Measurements from ENCODE around the gene ASPSCR1.

The ASPSCR1 gene

GRCh38 chr17:81977211-81977808 lies at the start of gene ASPSCR1:
Gene ASPSCR1 (plus strand): TSS chr17:81977629. CDS start chr17:81977647, 18 bp downstream.
- no peak for DNase-seq

- DNase-seq = no peak
Observed at GRCh38 chr17:81927653-81928543, 49.5 kb upstream of the ASPSCR1 start, which contains the start of gene MAFG. Gene MAFG (minus strand): TSS chr17:81927735. CDS start chr17:81923185, 4,550 bp downstream.

- no peak for DNase-seq
Observed at GRCh38 chr17:81928544-81929252, 48.7 kb upstream of the ASPSCR1 start.

GRCh38 chr17:81929253-81930141 lies 47.9 kb upstream of the ASPSCR1 start:
- DNase-seq = no peak

- DNase-seq = no peak
Observed at GRCh38 chr17:81930142-81931125, 47.0 kb upstream of the ASPSCR1 start.

GRCh38 chr17:81931189-81931556 lies 46.3 kb upstream of the ASPSCR1 start:
- no peak for DNase-seq

- no peak for DNase-seq
Observed at GRCh38 chr17:81931557-81932332, 45.7 kb upstream of the ASPSCR1 start.

GRCh38 chr17:81932333-81932983 lies 45.0 kb upstream of the ASPSCR1 start:
- no peak for DNase-seq

- no peak for DNase-seq
Observed at GRCh38 chr17:81933178-81933699, 44.2 kb upstream of the ASPSCR1 start.

- no peak for DNase-seq
Observed at GRCh38 chr17:81934098-81934757, 43.2 kb upstream of the ASPSCR1 start.

- no peak for DNase-seq
Observed at GRCh38 chr17:81934850-81935708, 42.4 kb upstream of the ASPSCR1 start.

- no peak for DNase-seq
Observed at GRCh38 chr17:81935709-81936084, 41.7 kb upstream of the ASPSCR1 start.

GRCh38 chr17:81939218-81939617 lies 38.2 kb upstream of the ASPSCR1 start:
- no peak for DNase-seq

- no peak for DNase-seq
Observed at GRCh38 chr17:81939881-81940385, 37.5 kb upstream of the ASPSCR1 start.

GRCh38 chr17:81940538-81941483 lies 36.6 kb upstream of the ASPSCR1 start:
- DNase-seq = no peak

- DNase-seq = no peak
Observed at GRCh38 chr17:81941484-81942166, 35.8 kb upstream of the ASPSCR1 start.

Measured in cortex of kidney (tissue), 1 donor.